Endothelial cell of umbilical vein (primary cell): ENCODE data around the gene ADAT3. TPM values are rescaled to one million over a fixed set of nuclear protein-coding genes. Genes with fewer than 3 reads are reported as not detected.

Experiments
- BruUV-seq: library from RNA; stranded (reverse); fragments of 400-500 nt; replicated peaks from 2 replicates; lab custom pipeline; 2021; lab: Mats Ljungman, UMichigan
- CTCF ChIA-PET: fragments of 300-600, 350-600 bp; sonication (Branson Sonifier 250); formaldehyde crosslinking; loops from one replicate; lab custom pipeline; 2021; ENCODE audit warnings: antibody characterized with exemption, inconsistent platforms; lab: Charles Lee
- POLR2A ChIA-PET: fragments of 300-600, 350-600 bp; sonication (Branson Sonifier 250); formaldehyde crosslinking; loops from one replicate; lab custom pipeline; 2021; ENCODE audit warnings: antibody characterized with exemption, inconsistent platforms; lab: Charles Lee
- DNase-seq: peaks from one replicate; pipeline ENCODE4 v3.0.0-alpha.2; 2011; ENCODE audit warnings: low read depth, low spot score
- FAIRE-seq: peaks from 2 replicates; lab custom pipeline; 2011; peaks lifted over from hg19 to GRCh38; lab: Jason Lieb, UNC
- H2AFZ ChIP-seq: 2 replicates; pipeline ENCODE4 v1.6.0; 2012; ENCODE audit warnings: low read depth, low read length, control low read depth, inconsistent platforms
- H3K27ac ChIP-seq: 2 replicates; pipeline ENCODE4 v1.5.1; 2011; ENCODE audit warnings: low read depth, mild to moderate bottlenecking, control low read depth, low read length, moderate library complexity; ENCODE audit not compliant: insufficient read depth
- H3K27me3 ChIP-seq, 2 experiments: 2 replicates each; pipeline versions ENCODE4 v1.6.0 to v1.6.1; 2011; ENCODE audit warnings: low read length in 2 of 2, mixed read lengths in 1 of 2; ENCODE audit not compliant: control insufficient read depth in 2 of 2, insufficient read depth in 2 of 2
- H3K36me3 ChIP-seq, 2 experiments: 2 replicates in 1 of 2; 3 replicates in 1 of 2; pipeline ENCODE4 v1.5.1; 2011; ENCODE audit warnings: low read length in 2 of 2, mild to moderate bottlenecking in 1 of 2, moderate library complexity in 1 of 2; ENCODE audit not compliant: control insufficient read depth in 2 of 2, insufficient read depth in 2 of 2; ENCODE audit errors: extremely low read depth in 1 of 2
- H3K4me1 ChIP-seq: 3 replicates; pipeline ENCODE4 v1.5.1; 2011; ENCODE audit warnings: mild to moderate bottlenecking, low read length; ENCODE audit not compliant: control insufficient read depth, insufficient read depth; ENCODE audit errors: extremely low read depth
- H3K4me2 ChIP-seq: 2 replicates; pipeline ENCODE4 v1.6.1; 2011; ENCODE audit warnings: low read length, control low read depth, mixed read lengths; ENCODE audit not compliant: insufficient read depth
- H3K4me3 ChIP-seq, 3 experiments: fragments of 200-600 bp in 1 of 3; sonication (generic), shearing (Covaris generic) in 1 of 3; replicated peaks in 1 of 3; 2 replicates each; pipeline ENCODE4 v1.5.1; 2011 to 2016; ENCODE audit warnings: control low read depth in 3 of 3, low read length in 3 of 3, mild to moderate bottlenecking in 2 of 3, inconsistent platforms in 1 of 3, low read depth in 1 of 3, moderate library complexity in 1 of 3; ENCODE audit not compliant: insufficient read depth in 1 of 3
- H3K79me2 ChIP-seq: 2 replicates; pipeline ENCODE4 v1.6.0; 2012; ENCODE audit warnings: low read length, inconsistent platforms; ENCODE audit not compliant: control insufficient read depth, insufficient read depth
- H3K9ac ChIP-seq: replicated peaks from 2 replicates; pipeline ENCODE3; 2011; ENCODE audit warnings: low read length, control low read depth; ENCODE audit not compliant: insufficient read depth; ENCODE audit errors: extremely low read depth
- H3K9me1 ChIP-seq: replicated peaks from 3 replicates; pipeline ENCODE4 v1.6.0; 2011; ENCODE audit warnings: mild to moderate bottlenecking, low read length; ENCODE audit not compliant: control insufficient read depth, insufficient read depth; ENCODE audit errors: extremely low read depth
- H3K9me3 ChIP-seq: replicated peaks from 2 replicates; pipeline ENCODE4 v1.5.1; 2012; ENCODE audit warnings: low read length, inconsistent platforms; ENCODE audit not compliant: control insufficient read depth, insufficient read depth
- H4K20me1 ChIP-seq: replicated peaks from 2 replicates; pipeline ENCODE3; 2011; ENCODE audit warnings: mild to moderate bottlenecking, low read length; ENCODE audit not compliant: control insufficient read depth, insufficient read depth; ENCODE audit errors: extremely low read depth
- CTCF ChIP-seq, 2 donors: IDR thresholded peaks; 1 replicate in 1 of 2; 2 replicates in 1 of 2; pipeline ENCODE4 v1.5.1; 2011; ENCODE audit warnings: low read length in 2 of 2, mild to moderate bottlenecking in 2 of 2, moderate library complexity in 2 of 2, control low read depth in 1 of 2, inconsistent platforms in 1 of 2, low read depth in 1 of 2; ENCODE audit not compliant: insufficient read depth in 1 of 2; ENCODE audit errors: extremely low read depth in 1 of 2
- EZH2 ChIP-seq: IDR thresholded peaks from 2 replicates; pipeline ENCODE4 v1.6.1; 2012; ENCODE audit warnings: borderline replicate concordance, low read depth, mild to moderate bottlenecking, moderate library complexity, low read length, inconsistent platforms; ENCODE audit not compliant: severe bottlenecking
- FOS ChIP-seq: IDR thresholded peaks from 2 replicates; pipeline ENCODE4 v1.6.1; 2011; ENCODE audit warnings: mild to moderate bottlenecking, low read length, moderate library complexity, borderline replicate concordance; ENCODE audit not compliant: insufficient read depth
- GATA2 ChIP-seq: IDR thresholded peaks from 2 replicates; pipeline ENCODE4 v1.7.0; 2011; ENCODE audit warnings: low read depth, mild to moderate bottlenecking, moderate library complexity, mixed read lengths, low read length; ENCODE audit not compliant: insufficient read length, insufficient read depth
- JUN ChIP-seq: IDR thresholded peaks from 2 replicates; pipeline ENCODE4 v1.6.1; 2011; ENCODE audit warnings: borderline replicate concordance, low read depth; ENCODE audit not compliant: insufficient read length, insufficient read depth
- MAX ChIP-seq: IDR thresholded peaks from 2 replicates; pipeline ENCODE4 v1.6.1; 2011; ENCODE audit not compliant: insufficient read depth, insufficient read length
- MYC ChIP-seq: IDR thresholded peaks from one replicate; pipeline ENCODE4 v1.6.1; 2011; ENCODE audit warnings: mild to moderate bottlenecking, low read depth, low read length
- POLR2A ChIP-seq: IDR thresholded peaks from 2 replicates; pipeline ENCODE4 v1.6.1; 2012; ENCODE audit warnings: low read depth, mild to moderate bottlenecking, control low read depth, low read length
- POLR2AphosphoS5 ChIP-seq: IDR thresholded peaks from 2 replicates; pipeline ENCODE4 v1.6.1; 2012; ENCODE audit warnings: low read depth, mild to moderate bottlenecking, control low read depth, low read length, moderate library complexity; ENCODE audit not compliant: insufficient read depth
- dilution Hi-C: fragments of 300-500 bp; cut with MboI; formaldehyde crosslinking; loops from one replicate; pipeline ENCODE4 v1.15.0; 2019; ENCODE audit warnings: low sequenced_read_pairs; ENCODE audit not compliant: extremely low pct_ligation_motif_present
- intact Hi-C: fragments of 100-400 bp; cut with micrococcal nuclease; formaldehyde crosslinking; loops from one replicate; pipeline ENCODE4 v1.10.0; 2022
- polyA plus RNA-seq, 4 experiments: library from polyadenylated mRNA; depleted of rRNA in 3 of 4; stranded (reverse) in 3 of 4; unstranded in 1 of 4; fragments of >200 nt; gene quantifications; 2 replicates each; pipeline versions ENCODE4 v1.2.1 to v1.2.3, GENCODE V29; 2011 to 2012; ENCODE audit warnings: missing spikeins in 1 of 4
- total RNA-seq: library from RNA; stranded (reverse); gene quantifications from 2 replicates; pipeline ENCODE4 v1.2.3, GENCODE V29; 2021

Gene ADAT3
- total and polyA plus RNA-seq, 2 donors (not counting 3 experiments of a cell fraction or from before 2014, with no cell fraction given) = 5.7 to 11.7 TPM

GRCh38 chr19:1901940-1902404 is 3.2 kb upstream of the ADAT3 start:
- Histone ChIP-seq H3K27ac (no peak overlapping the region), H3K4me1 (peaks cover 4% of the 10 kb centered on the region), H3K9me1 (no peaks in the 10 kb centered on the region), H3K36me3 (no peaks in the 10 kb centered on the region), H4K20me1 (no peaks in the 10 kb centered on the region), H3K9me3 (no peaks in the 10 kb centered on the region), H3K4me2 (no peak overlapping the region), H3K9ac (no peak overlapping the region), H3K79me2 (peaks cover 11% of the 10 kb centered on the region), H3K27me3 (no peaks in the 10 kb centered on the region), H3K4me3 (no peak overlapping the region), H2AFZ (no peak overlapping the region)
- DNase-seq = no peak
- FAIRE-seq = no peak
- no peak for TF ChIP-seq MYC
- no TSS peak for BruUV-seq
- CTCF ChIA-PET = interaction anchor here (0.7 to 1.0 kb wide), 2 partner anchors 37 to 66 kb away, joined by 3 to 4 read pairs; no protein-coding TSS in a partner anchor
- intact Hi-C loops (no loop called here), dilution Hi-C loops (no loop called here)
- POLR2A ChIA-PET = no interaction called here

- POLR2A ChIA-PET = no interaction called here
- H3K4me3 ChIP-seq = no peak overlapping the region
- no peak overlapping the region for H3K27ac ChIP-seq
- DNase-seq (no peak), FAIRE-seq (no peak)
- intact Hi-C loops = no loop called here
- H3K9me3 ChIP-seq = no peaks in the 10 kb centered on the region
- H3K27me3 ChIP-seq = no peaks in the 10 kb centered on the region
- H3K4me2 ChIP-seq = no peak overlapping the region
- no peaks in the 10 kb centered on the region for H4K20me1 ChIP-seq
- no peaks in the 10 kb centered on the region for H3K9me1 ChIP-seq
- no peak for TF ChIP-seq POLR2A
- TF ChIP-seq EZH2 = no peak
- no peak for TF ChIP-seq MAX
- no peak for TF ChIP-seq GATA2
- no peak for TF ChIP-seq JUN
- no peak for TF ChIP-seq POLR2AphosphoS5
- TF ChIP-seq CTCF (IDR thresholded peaks at IDR 0.05; ENCODE audit: extremely low read depth in 1 of 2, insufficient read depth in 1 of 2, low read depth in 1 of 2, low read length in 2 of 2) = no peak
- no peak for TF ChIP-seq MYC
- TF ChIP-seq FOS = no peak
- H2AFZ ChIP-seq = no peak overlapping the region
- BruUV-seq = no TSS peak
- no peak overlapping the region for H3K9ac ChIP-seq
- peaks cover 20% of the 10 kb centered on the region for H3K79me2 ChIP-seq
- H3K36me3 ChIP-seq = no peaks in the 10 kb centered on the region
- CTCF ChIA-PET = interaction anchor here (1.0 kb wide), 2 partner anchors 27 to 38 kb away, joined by 3 read pairs; no protein-coding TSS in a partner anchor
- dilution Hi-C loops = no loop called here
- no peaks in the 10 kb centered on the region for H3K4me1 ChIP-seq
These were observed 2.3 kb upstream of the ADAT3 start for GRCh38 chr19:1902923-1903322.
